SK-N-SH treated with all-trans-retinoic acid at 6 μM for 48 hours (cell line): ENCODE measurements around the gene CSF1.
"Not testable (repeated sequence)": the region's sequence is repeated elsewhere in the genome, so short reads cannot be mapped to it uniquely, and the experiment has no call there.

ENCODE experiments used
- ATAC-seq: fragments of 200-7000 bp; cut with Tn5 transposase; 3 replicates; pipeline ENCODE4 v1.9.1; 2020; ENCODE audit warnings: mild to moderate bottlenecking, moderate library complexity
- ESRRG ChIP-seq: fragments of 250-450 bp; sonication (Bioruptor Pico); IDR thresholded peaks from 2 replicates; pipeline ENCODE4 v1.6.1; 2021; ENCODE audit warnings: mild to moderate bottlenecking
- GLIS3 ChIP-seq: fragments of 250-450 bp; sonication (Bioruptor Pico); IDR thresholded peaks from 2 replicates; pipeline ENCODE4 v1.5.0; 2020; ENCODE audit warnings: mild to moderate bottlenecking, moderate library complexity
- ISL1 ChIP-seq: fragments of 250-450 bp; sonication (Bioruptor Pico); IDR thresholded peaks from 2 replicates; pipeline ENCODE4 v2.1.2; 2022; ENCODE audit warnings: mild to moderate bottlenecking, moderate library complexity
- OSR1 ChIP-seq: fragments of 250-450 bp; sonication (Bioruptor Pico); IDR thresholded peaks from 2 replicates; pipeline ENCODE4 v1.8.0; 2022; ENCODE audit warnings: moderate library complexity, mild to moderate bottlenecking, inconsistent platforms
- PATZ1 ChIP-seq: fragments of 250-450 bp; sonication (Bioruptor Pico); IDR thresholded peaks from 2 replicates; pipeline ENCODE4 v1.8.0; 2020; ENCODE audit warnings: mild to moderate bottlenecking, moderate library complexity, borderline replicate concordance
- SNAI2 ChIP-seq: fragments of 250-450 bp; sonication (Bioruptor Pico); IDR thresholded peaks from 2 replicates; pipeline ENCODE4 v1.5.0; 2020; ENCODE audit warnings: mild to moderate bottlenecking, moderate library complexity
- TCF4 ChIP-seq: fragments of 250-450 bp; sonication (Bioruptor Pico); IDR thresholded peaks from 2 replicates; pipeline ENCODE4 v1.8.0; 2021; ENCODE audit warnings: mild to moderate bottlenecking, moderate library complexity, borderline replicate concordance
- TSHZ2 ChIP-seq: fragments of 250-450 bp; sonication (Bioruptor Pico); IDR thresholded peaks from 2 replicates; pipeline ENCODE4 v1.5.0; 2020; ENCODE audit warnings: mild to moderate bottlenecking, moderate library complexity
- ZC3H10 ChIP-seq: fragments of 250-450 bp; sonication (Bioruptor Pico); IDR thresholded peaks from 2 replicates; pipeline ENCODE4 v1.5.1; 2021; ENCODE audit warnings: mild to moderate bottlenecking, moderate library complexity
- ZFP3 ChIP-seq: fragments of 250-450 bp; sonication (Bioruptor Pico); IDR thresholded peaks from 2 replicates; pipeline ENCODE4 v1.5.0; 2020; ENCODE audit warnings: mild to moderate bottlenecking, moderate library complexity
- ZFP30 ChIP-seq: fragments of 450-650 bp; formaldehyde crosslinking; IDR thresholded peaks from 2 replicates; pipeline ENCODE4 v1.5.0; 2022; ENCODE audit warnings: mild to moderate bottlenecking, moderate library complexity
- ZNF70 ChIP-seq: fragments of 450-650 bp; formaldehyde crosslinking; IDR thresholded peaks from 2 replicates; pipeline ENCODE4 v1.5.0; 2020; ENCODE audit warnings: mild to moderate bottlenecking, moderate library complexity
- ZNF8 ChIP-seq: fragments of 450-650 bp; formaldehyde crosslinking; IDR thresholded peaks from 2 replicates; pipeline ENCODE4 v1.5.0; 2020; ENCODE audit warnings: mild to moderate bottlenecking, moderate library complexity

CSF1 gene

GRCh38 chr1:109917768-109918606 lies 7.3 kb downstream of the CSF1 start (continued):
- TF ChIP-seq ISL1 (no peak), OSR1 (CRISPR knock-in tag) (no peak)
- TF ChIP-seq, all 23 proteins: peak for 0

GRCh38 chr1:109918671-109919070 lies 8.0 kb downstream of the CSF1 start:
- ATAC-seq = no peak
- TF ChIP-seq PATZ1 (CRISPR knock-in tag) = no peak
- TF ChIP-seq ZC3H10 (CRISPR knock-in tag) = no peak
- TF ChIP-seq ZNF8 = no peak
- TF ChIP-seq ZNF70 (CRISPR knock-in tag) = no peak
- no peak for TF ChIP-seq TCF4 (CRISPR knock-in tag)
- TF ChIP-seq SNAI2 (CRISPR knock-in tag) = no peak
- no peak for TF ChIP-seq TSHZ2 (CRISPR knock-in tag)

GRCh38 chr1:109919303-109919702 lies 8.7 kb downstream of the CSF1 start:
- no peak for TF ChIP-seq SNAI2 (CRISPR knock-in tag)
- no peak for TF ChIP-seq ESRRG (CRISPR knock-in tag)
- no peak for TF ChIP-seq ZNF70 (CRISPR knock-in tag)
- no peak for TF ChIP-seq ZFP30 (CRISPR knock-in tag)
- TF ChIP-seq TSHZ2 (CRISPR knock-in tag) = no peak
- no peak for ATAC-seq

- not testable (repeated sequence) for ATAC-seq
Measured at GRCh38 chr1:109920391-109920790, 9.7 kb downstream of the CSF1 start.

GRCh38 chr1:109922326-109922725 lies 11.7 kb downstream of the CSF1 start:
- TF ChIP-seq PATZ1 (CRISPR knock-in tag) = no peak
- TF ChIP-seq ZFP3 = no peak
- no peak for TF ChIP-seq GLIS3 (CRISPR knock-in tag)
- no peak for TF ChIP-seq ZC3H10 (CRISPR knock-in tag)
- TF ChIP-seq, all 23 proteins: peak for 0
- ATAC-seq = no peak
